IPS DF 4.7 (cell line): ENCODE results near the gene KLHL29.

Experiments used
- DNase-seq: peaks from one replicate; pipeline ENCODE4 v3.0.0-alpha.2; 2013; ENCODE audit warnings: low spot score; ENCODE audit errors: extremely low read depth

KLHL29 gene

DNA sequence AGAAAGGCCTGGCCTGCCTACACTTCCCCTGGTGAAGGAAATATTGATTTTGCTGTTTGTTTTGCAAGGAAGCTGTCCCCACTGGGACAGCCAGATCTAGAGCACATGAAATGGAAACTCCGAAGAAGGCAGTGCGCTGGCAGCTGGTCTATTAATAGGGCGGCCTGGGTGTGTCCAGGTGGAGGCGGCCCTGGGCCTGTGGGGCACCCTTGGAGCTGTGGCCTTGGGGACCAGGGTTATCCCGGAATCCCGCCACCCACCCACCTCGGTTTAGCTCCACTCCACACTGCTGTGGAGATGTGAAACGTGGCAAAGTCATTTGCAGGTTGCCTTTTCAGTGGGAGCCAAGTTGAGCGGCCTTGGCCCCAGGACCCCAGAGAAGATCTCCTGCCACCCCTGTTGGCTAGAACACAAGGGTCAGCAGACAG, 204.3 kb downstream of the KLHL29 start:
- DNase-seq: no peak

DNA sequence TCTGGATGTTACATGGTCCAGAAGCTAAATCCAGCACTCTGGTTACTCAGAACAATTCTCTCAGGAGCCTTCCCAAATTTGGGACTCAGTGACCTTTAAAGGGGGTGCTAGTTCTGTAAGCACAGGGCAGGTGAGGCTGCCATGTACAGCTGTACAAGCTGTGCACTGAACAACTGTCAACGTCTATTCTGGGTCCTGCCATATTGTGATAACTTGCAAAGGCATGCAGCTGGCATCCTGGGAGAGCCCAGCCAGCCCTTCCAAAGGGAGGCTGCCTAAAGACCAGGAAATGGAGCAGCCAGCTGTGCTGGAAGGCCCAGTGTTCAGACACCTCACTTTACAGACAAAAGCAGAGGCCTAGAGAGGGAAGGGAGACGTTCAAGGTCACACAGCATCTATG, 204.8 kb downstream of the KLHL29 start:
- no peak for DNase-seq

DNA sequence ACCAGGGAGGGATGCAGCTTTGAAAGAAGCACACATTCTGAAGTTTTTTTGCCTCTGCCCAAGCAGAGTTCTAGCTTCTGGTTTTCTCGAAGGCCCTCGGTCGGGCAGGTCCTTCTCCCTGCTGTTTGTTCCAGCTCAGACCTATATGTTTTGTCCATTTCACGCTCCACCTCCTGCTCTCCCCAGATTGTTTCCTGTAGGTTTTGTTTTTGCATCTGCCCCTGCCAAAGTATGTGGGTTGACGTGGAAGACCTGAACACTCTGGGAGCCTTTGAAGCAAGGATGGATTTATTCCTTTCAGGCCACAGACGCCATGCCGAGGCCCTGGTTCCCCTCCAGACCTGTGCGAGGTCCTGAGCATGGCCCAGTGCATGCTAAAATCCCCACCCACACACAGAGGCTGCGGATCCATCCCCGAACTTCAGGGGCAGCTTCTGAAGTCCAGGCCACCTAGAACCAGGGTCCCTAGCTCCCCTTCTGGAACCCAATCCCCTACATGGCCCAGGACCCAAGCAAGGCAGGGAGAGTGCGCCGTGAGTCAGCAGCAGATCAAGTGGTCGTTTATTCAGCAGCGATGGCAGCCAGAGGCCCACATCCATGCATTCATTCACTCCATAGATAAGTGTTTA, 205.4 kb downstream of the KLHL29 start:
- DNase-seq: no peak

DNA sequence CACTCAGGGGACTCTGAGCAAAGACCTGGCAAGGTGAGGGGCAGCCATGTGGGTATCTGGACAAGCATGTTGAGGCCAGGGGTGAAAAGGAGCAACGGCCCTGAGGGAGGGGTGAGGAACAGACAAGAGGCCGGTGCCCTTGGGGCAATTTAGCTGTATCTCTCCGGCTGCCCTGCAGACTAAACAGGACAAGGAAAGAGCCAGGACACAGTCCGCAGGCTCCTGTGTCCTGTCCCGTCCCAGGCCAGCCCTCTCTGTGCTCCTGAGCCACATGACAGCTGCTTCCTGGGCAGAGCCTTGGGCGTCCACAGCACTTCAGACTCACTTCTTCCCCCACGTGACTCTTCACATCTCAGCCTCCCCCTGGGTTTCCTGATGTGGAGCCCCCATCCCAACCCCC, 206.1 kb downstream of the KLHL29 start:
- no peak for DNase-seq

DNA sequence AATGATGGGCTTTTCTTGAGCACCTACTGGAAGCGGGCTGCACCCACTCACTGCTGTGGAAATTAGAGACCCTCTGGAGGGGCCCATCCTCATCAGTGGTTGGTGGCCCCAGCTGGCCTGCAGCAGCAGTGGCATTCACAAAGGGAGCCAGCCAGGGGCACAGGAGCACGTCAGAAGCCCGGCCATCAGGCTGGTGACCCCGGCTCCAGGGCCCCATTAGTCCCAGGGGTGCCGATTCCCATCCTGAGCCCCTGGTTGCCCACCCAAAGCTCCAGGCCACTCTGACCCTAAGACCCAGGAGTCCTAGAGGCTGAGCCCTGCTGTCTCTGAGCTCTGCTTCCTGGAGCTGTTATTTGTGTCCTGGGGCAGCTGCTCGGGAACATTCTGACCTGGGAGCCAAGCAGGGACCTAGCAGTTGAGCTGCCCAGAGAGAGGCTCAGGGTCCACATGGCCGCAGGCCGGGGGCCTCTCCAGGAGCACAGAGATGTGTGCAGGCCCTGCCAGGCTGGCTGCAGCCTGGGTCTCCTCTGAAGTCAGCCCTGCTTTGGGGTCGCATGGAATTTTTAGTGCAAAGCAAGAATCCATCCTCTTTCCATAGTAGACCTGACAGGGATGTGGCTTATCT, 207.2 kb downstream of the KLHL29 start:
- DNase-seq: no peak

DNA sequence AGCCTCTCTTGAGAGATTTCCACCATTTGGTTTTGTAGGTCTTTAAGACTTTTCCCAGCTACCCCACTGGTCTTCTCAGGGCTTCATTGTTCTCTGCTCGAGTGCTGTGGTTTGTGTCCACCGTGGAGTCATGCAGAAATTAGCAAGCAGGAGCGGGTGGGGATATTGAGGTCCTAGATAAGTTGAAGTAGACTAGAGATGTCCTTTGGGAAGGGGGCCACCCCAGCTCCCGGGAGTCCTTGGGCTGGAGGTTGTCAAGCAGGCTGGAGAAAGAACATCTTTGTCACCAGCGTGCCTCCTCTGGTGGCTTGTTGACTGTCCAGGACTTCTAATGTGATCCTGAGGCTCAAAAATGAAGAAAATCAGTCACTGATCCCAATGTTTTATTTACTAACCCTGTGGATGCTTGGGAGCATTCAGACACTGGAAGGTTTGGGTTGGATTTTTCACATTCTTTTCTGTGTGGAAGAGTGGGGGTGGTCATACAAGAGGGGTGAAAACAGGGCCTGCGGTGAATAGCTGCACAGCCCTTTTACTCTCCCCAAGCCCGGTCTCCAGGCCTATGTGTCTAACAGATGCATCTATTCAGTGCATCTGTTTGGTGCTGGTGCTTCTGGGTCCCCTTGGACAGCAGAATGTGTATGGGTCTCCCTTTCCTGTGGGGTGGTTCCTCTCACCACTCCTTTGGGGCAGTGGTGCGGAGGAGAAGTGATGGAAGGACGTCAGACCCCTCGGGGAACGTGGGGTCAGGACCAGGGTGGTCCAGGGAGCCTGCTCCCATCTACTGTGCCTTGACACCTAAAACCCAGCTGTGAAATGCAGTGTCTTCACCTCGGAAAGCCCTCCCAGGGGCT, 208.1 kb downstream of the KLHL29 start:
- no peak for DNase-seq

DNA sequence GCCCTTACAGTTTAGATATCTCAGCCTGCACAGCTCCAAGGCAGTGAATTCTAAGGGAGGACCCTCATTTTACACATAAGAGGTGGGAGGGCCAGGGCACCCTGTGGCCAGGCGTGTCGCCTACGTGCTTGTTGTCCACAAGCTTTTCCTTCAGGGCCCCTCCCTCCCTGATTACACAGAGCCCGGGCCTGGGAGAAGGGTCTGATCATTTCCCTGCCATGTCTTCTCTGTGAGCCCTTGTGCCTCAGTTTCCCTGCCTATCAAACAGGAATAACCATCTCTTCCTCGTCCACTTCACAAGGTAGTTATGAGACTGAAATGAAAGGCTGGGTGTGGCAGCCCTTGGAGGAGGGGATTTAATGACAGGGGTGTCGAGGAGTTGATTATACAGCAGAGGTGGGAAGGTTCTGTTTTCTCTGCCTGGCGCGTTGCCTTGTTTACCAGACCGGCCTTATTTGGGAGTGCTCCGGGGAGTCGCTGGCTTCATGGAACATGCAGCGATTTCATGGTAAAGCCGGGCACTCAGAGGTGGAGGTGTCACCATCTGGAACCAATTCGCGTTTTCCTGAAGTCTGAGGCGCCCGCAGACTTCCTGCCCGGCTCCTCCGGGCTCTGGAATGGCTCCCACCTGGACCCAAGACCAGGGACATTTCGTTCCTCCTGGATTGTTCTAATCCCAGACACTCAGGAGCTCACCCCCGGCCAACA, 208.9 kb downstream of the KLHL29 start:
- no peak for DNase-seq

DNA sequence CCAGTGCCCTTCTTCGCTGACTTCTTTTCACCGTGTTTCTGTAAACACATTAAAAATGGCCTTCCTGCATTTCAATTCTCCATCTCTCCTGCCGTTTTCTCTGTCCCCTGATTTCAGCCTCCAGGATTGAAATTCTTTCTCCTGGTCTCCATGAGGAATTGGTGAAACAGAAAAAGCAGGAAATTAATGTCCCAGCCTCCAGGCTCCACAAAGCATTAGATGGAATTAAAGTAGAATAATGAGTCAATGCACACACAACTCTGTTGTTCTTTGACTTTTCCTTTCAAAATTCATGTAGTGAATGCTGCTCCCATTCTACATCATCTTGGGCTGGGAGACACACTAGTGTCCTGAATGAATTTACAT, 209.5 kb downstream of the KLHL29 start:
- no peak for DNase-seq

DNA sequence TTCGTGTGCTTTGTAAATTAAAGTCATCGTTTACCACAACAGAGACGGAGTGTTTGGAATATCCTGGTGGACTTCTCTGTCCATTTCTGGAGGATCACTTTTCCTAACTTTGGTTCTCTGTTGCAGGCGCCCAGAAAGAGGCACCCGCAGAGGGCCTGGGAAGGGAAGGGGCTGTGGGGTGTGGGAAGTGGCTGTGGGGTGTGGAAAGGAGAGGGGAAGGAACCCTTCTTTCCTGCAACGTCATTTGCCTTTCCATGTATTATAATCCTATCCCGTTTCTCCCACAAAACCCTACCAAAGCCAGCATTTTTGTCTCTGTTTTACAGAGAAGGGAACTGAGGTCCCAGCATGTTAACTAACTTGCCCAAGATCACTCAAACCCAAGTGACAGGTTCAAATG, 210.0 kb downstream of the KLHL29 start:
- DNase-seq: no peak

DNA sequence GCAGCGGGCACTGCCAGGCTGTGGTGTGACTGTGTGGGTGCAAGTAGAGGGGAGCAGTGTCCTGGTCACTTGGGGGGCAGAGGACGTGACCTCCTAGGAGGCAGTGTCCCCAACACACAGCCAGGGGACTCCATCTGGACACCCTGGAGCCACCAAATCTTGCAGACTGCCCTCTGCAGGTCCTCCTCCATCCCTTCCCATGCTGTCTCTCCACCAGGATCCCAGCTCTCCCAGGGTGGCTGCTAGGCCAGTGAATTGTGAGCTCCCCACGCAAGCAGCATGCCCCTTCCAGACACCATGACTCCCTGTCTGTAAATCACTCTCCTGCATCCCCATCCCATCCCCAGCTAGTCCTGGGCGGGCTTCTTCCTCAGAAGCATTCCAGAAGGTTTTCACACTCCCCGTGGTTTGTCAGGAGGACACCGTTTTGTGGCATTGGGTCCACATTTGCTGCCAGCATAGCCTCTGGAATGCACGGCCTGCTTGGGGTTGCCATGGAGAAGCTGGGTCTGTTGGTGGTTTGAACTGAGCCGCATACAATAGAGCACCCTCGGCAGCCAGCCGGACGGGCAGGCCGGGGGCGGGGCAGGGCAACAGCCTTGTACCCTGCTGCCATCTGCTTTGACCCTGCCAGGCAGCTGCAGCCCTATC, 210.7 kb downstream of the KLHL29 start:
- DNase-seq: no peak

DNA sequence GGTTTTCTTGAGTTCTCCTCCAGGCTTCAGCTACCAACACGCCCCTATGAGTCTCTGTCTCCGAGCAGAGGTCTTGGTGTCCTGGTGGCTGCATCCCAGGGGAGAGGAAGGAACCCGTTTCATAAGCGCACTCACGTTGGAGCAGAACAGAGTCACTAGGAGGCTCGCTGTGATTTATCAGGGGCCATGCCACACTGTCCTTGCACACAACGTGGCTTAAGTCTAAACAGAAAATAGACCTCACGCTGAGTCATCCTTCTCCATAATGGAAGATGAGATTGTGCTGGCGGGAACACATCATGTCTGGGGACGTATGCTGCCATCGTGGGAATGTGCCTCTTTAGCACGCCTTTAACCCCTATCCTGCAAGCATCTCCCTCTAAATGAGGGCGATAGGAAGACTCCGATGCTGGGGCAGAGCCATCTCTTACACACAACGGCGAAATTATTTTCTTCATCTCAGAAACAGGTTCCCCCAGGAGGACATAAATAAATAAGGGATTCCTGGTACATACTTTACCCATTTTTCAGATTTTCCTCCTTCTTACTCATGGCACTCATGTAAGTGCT, 211.4 kb downstream of the KLHL29 start:
- DNase-seq: no peak

DNA sequence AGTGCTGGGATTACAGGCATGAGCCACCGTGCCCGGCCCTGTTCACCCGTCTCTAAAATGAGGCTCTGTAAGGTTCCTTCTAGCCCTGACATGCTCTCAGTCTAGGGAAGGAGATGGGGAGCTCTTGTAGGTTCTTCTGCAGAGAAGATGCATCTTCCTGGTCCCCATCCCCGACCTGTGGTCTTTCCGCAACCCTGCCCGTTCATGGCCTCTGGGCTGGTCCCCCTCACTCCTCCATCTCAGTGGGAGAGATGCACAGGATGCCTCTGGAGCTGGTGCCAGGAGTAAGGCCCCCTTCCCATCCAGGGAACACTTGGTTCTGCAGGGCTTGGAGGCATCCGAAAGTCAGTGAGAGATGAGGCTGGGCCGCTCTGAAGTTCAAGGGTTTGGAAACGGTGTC, 212.7 kb downstream of the KLHL29 start:
- no peak for DNase-seq

DNA sequence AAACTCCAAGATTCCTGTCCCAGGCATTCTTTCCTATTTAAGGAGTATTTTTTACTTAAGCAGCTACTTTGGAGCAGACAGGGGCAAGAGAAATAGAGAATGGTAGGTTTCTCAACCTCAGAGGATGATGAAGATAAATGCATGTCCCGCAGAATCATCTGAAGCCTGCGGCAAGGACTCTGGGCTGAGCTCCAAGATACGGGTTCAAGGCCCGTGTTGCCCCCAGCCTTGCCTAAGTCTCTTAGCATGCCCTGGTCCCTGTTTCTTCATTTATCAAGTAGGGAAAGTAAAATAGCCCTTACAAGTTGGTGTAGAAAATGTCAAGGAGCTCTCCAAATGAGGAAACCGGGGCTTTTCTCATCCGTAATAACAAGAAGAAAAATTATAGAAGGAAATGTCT, 214.0 kb downstream of the KLHL29 start:
- DNase-seq: no peak

DNA sequence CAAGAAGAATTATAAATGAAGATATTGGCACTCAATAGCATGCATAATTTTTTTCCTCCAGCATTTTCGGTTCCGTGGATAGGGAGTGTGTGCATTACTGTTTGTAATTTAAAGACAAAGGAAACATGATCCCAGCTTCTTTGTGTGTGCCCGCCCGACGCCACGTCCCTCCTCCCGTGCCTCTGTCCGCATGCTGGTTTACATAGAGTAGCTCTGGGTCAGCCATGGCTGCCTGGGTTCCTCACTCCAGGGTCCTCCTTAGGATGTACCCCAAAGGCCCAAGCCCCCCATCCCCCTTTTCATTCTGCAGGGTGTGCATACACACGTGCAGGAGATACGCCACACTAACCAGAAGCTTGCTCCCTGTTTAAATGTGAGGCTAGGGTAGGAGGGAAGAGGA, 214.7 kb downstream of the KLHL29 start:
- no peak for DNase-seq

DNA sequence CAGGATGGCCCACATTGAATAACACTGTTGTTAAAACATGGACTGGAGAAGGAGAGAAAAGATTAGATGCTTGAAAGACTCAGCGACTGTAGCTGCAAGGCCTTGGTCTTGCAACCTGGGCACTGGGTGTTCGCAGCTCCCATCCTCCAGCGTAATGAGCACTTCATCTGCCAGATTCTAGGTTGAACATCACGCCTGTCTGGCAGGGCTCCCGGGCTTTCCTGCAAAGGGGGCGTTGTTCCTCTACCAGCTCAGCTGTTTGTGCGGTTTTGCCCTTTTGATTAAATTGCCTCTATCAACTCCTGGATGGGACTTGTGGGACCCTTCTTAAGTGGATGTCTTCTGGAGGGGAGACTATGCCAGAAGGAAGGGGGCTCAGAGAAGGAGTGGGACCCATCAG, 215.4 kb downstream of the KLHL29 start:
- DNase-seq: no peak

DNA sequence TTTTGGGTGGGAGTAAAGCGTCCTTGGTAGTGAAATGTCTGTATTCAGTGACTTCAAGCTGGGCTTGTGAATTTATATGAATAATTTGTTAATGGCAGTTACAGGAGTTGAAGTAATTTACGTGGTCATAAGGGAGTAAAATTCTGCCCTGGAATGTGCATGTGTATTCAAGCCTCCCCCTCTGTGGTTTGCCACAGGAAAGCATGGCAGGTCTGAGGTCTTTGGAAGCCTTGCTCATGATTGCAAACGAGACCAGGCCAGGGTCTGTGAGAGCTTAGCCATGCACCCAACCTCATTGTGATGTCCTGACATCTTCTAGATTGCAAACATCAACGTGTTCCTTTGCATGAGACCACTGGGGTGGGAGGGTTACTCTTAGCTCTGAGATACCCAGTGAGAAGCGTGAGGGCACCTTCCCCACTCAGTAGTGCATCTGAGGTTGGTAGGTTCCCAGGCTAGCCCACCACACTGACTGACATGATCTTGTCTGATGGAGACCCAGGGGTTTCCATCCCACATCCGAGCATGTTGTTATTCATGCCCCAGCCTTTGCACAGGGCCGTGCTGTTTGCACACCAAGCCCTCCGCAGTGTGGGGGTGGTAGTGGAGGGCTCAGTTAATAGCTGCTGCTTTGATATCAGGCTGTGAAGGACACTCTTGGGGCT, 216.5 kb downstream of the KLHL29 start:
- DNase-seq: no peak

DNA sequence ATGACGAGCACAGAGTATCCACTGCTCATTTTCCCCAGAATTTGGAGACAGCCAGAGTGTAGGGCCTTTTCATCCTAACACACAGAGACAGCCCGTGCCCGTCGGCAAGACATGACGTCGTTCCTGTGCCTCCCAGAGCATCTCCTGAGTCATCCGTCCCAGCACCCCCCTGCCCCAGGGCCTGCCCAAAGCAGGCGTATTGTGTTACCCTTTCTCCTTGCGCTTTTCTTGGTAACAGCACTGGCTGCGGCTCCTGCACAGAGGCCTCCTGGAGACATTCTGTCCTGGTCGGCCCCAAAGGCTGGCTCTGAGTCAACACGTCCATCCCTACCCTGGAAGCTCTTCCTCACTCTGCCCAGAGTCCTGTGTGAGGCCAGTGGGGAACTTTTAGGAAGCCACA, 217.1 kb downstream of the KLHL29 start:
- no peak for DNase-seq

DNA sequence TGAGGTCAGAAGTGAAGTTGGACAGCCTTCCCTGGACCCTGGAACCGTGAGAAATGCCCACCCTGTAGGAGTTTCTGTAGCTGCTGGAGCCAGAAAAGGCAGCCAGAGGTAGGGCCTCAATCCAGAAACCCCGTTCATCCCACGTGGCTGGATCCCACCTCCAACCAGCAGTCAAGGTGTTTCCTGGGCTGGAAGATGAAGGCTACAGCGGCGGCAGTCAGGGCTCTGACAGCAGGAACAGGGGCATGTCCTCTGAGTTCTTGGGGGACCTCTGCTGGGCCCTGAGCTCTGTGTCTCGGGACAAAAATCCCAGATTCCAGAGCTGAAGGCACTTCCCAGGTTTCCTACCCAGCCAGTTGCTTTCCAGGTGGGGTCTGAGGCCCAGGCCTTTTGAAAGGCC, 218.2 kb downstream of the KLHL29 start:
- DNase-seq: no peak

DNA sequence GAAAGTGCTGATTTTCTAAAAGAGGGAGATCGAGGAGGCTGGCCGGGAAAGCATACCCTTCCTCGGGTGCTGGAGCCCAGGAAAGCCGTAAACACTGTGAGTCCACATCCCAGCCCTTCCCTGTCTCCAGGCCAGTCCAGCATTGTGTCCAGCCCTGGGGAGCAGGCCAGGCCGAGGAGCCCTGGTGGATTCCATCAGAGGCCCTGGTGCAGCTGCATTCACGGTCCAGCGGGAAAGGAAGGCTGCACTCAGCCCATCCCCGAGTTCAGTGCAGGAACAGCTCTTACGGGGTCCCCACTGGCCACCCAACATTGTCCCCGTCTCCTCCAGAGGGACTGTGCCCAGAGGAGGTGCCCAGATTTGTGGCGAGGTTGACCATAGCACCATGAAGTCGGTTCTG, 218.6 kb downstream of the KLHL29 start:
- DNase-seq: no peak

DNA sequence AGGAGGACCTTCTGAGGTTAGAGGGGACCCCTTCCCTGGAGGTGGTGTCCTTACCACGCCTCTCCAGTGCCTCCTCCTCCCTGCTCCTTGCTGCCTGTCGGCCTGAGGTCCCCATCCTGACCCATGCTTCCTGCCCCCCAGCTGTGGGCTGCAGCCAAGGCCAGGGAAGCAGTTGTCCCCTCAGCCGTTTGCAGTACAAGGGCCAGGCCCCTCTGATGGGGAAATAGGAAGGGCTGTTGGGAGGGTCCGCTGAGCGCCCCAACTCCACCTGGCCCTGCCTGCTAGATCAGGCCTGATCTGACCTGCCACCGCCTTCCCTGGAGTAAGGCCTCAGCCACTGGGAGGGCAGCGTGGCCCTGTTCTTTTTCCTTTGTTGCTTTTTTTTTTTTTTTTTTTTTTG, 219.8 kb downstream of the KLHL29 start:
- no peak for DNase-seq

DNA sequence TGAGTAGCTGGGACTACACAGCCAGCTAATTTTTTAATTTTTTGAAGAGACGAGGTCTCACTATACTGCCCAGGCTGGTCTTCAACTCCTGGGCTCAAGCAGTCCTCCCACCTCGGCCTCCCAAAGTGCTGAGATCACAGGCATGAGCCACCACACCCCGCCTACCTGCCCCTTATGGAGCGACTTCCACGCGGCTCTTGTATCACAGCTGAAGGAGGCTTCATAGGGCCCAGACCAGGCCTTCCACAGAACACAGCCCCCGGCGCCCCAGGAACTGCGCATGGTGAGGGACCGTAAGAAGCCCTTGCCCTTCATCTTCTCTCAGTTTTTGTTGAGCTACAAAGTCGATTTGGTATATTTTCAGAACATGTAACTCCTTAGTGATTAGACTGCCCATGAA, 220.3 kb downstream of the KLHL29 start:
- no peak for DNase-seq
